Kidney tubule cell (primary cell): Measurements from ENCODE around the gene S100A11.

Source experiments
- DNase-seq: peaks from one replicate; pipeline ENCODE4 v3.0.0-alpha.2; 2018; ENCODE audit warnings: low spot score

The S100A11 gene

GRCh38 chr1:151984313-151984956, 52.4 kb downstream of the S100A11 start:
- DNase-seq, result no peak
